HG02981 (cell line): Measurements from ENCODE around the gene CHRNG.
"Not testable (repeated sequence)": the region's sequence is repeated elsewhere in the genome, so short reads cannot be mapped to it uniquely, and the experiment has no call there.

Experiments
- ATAC-seq: cut with Tn5 transposase; IDR thresholded peaks from one replicate; pipeline ENCODE4 v1.9.1; 2021; ENCODE audit warnings: mild to moderate bottlenecking, moderate library complexity; ENCODE audit not compliant: unreplicated experiment

The CHRNG gene

GRCh38 chr2:232543491-232543890 is 4.0 kb downstream of the CHRNG start:
- ATAC-seq = no peak

GRCh38 chr2:232543928-232544631 is 4.6 kb downstream of the CHRNG start:
- ATAC-seq = no peak

GRCh38 chr2:232544674-232545073 is 5.2 kb downstream of the CHRNG start:
- no peak for ATAC-seq

GRCh38 chr2:232545511-232546375 is 6.3 kb downstream of the CHRNG start:
- ATAC-seq = no peak

- ATAC-seq = no peak
These were observed 8.5 kb downstream of the CHRNG start for GRCh38 chr2:232547991-232548390.

- ATAC-seq = no peak
These were observed 10.3 kb downstream of the CHRNG start for GRCh38 chr2:232549655-232550353.

- ATAC-seq = peak; percentile 95
These were observed 11.1 kb downstream of the CHRNG start, which contains the start of the genes EIF4E2 and TIGD1 for GRCh38 chr2:232550354-232551249. TSS of gene EIF4E2 (plus strand) at chr2:232550689. CDS start at chr2:232550725, 36 bp downstream. TSS of gene TIGD1 (minus strand) at chr2:232550557. CDS start at chr2:232549882, 675 bp downstream.

GRCh38 chr2:232551250-232551638 is 11.8 kb downstream of the CHRNG start:
- no peak for ATAC-seq

GRCh38 chr2:232551776-232552175 is 12.3 kb downstream of the CHRNG start:
- ATAC-seq = no peak

GRCh38 chr2:232556426-232556825 is 16.9 kb downstream of the CHRNG start:
- no peak for ATAC-seq

- ATAC-seq = no peak
These were observed 23.1 kb downstream of the CHRNG start for GRCh38 chr2:232562515-232563151.

GRCh38 chr2:232563580-232563979 is 24.1 kb downstream of the CHRNG start:
- no peak for ATAC-seq

- no peak for ATAC-seq
These were observed 28.2 kb downstream of the CHRNG start for GRCh38 chr2:232567721-232568120.

GRCh38 chr2:232568161-232568560 is 28.7 kb downstream of the CHRNG start:
- no peak for ATAC-seq

GRCh38 chr2:232569541-232569940 is 30.0 kb downstream of the CHRNG start:
- no peak for ATAC-seq

GRCh38 chr2:232570481-232570880 is 31.0 kb downstream of the CHRNG start:
- ATAC-seq = not testable (repeated sequence)

- ATAC-seq = no peak
These were observed 31.6 kb downstream of the CHRNG start for GRCh38 chr2:232571026-232571474.

- no peak for ATAC-seq
These were observed 33.5 kb downstream of the CHRNG start for GRCh38 chr2:232573042-232573441.

GRCh38 chr2:232573771-232574435 is 34.4 kb downstream of the CHRNG start:
- ATAC-seq = no peak
